ENCODE data around the gene FAP.

DNA sequence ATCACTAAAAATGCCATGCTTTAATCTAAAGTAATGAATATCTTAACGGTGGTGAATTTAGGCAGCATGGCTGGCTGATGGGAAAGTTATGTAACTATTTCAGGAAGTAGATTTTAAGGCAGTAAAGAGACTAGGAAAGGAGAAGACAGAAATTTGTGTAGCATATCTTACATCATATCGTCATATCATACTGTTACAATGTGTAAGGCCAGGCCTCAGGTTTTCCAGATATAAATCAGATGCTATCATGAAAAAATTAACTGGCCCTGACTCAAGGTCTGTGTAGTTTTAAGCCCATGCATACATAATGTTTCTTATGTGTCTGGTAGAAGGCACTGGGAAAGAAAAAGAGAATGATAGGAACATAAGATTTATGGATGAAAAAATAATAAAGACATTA is 8.9 kb upstream of the FAP start:
- TF ChIP-seq, protein P1, sequence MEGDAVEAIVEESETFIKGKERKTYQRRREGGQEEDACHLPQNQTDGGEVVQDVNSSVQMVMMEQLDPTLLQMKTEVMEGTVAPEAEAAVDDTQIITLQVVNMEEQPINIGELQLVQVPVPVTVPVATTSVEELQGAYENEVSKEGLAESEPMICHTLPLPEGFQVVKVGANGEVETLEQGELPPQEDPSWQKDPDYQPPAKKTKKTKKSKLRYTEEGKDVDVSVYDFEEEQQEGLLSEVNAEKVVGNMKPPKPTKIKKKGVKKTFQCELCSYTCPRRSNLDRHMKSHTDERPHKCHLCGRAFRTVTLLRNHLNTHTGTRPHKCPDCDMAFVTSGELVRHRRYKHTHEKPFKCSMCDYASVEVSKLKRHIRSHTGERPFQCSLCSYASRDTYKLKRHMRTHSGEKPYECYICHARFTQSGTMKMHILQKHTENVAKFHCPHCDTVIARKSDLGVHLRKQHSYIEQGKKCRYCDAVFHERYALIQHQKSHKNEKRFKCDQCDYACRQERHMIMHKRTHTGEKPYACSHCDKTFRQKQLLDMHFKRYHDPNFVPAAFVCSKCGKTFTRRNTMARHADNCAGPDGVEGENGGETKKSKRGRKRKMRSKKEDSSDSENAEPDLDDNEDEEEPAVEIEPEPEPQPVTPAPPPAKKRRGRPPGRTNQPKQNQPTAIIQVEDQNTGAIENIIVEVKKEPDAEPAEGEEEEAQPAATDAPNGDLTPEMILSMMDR (conservative IDR thresholded peaks at IDR 0.05; ENCODE audit: low read depth, low read length), result no peak
- TF ChIP-seq BHLHE40 (IDR thresholded peaks at IDR 0.05; ENCODE audit: low read depth, low read length) (no peak), POLR2A (IDR thresholded peaks at IDR 0.05; ENCODE audit: low read depth, low read length) (no peak), RFX5 (IDR thresholded peaks at IDR 0.05; ENCODE audit: low read depth, low read length) (no peak), CEBPB (IDR thresholded peaks at IDR 0.05; ENCODE audit: low read depth, low read length) (no peak), MAFK (IDR thresholded peaks at IDR 0.05; ENCODE audit: low read depth, low read length) (no peak), SMC3 (IDR thresholded peaks at IDR 0.05; ENCODE audit: low read depth, low read length) (no peak), MAZ (IDR thresholded peaks at IDR 0.05; ENCODE audit: borderline replicate concordance, low read depth, low read length) (no peak), FOS (IDR thresholded peaks at IDR 0.05; ENCODE audit: low read depth, low read length) (no peak), RCOR1 (IDR thresholded peaks at IDR 0.05; ENCODE audit: insufficient replicate concordance, low read length) (no peak), RAD21 (IDR thresholded peaks at IDR 0.05; ENCODE audit: low read length) (no peak), MXI1 (IDR thresholded peaks at IDR 0.05; ENCODE audit: borderline replicate concordance, low read depth, low read length) (no peak)
- TF ChIP-seq, protein P2, sequence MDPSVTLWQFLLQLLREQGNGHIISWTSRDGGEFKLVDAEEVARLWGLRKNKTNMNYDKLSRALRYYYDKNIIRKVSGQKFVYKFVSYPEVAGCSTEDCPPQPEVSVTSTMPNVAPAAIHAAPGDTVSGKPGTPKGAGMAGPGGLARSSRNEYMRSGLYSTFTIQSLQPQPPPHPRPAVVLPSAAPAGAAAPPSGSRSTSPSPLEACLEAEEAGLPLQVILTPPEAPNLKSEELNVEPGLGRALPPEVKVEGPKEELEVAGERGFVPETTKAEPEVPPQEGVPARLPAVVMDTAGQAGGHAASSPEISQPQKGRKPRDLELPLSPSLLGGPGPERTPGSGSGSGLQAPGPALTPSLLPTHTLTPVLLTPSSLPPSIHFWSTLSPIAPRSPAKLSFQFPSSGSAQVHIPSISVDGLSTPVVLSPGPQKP (IDR thresholded peaks at IDR 0.05; ENCODE audit: borderline replicate concordance, low read depth, low read length), result no peak
- TF ChIP-seq, protein P3, sequence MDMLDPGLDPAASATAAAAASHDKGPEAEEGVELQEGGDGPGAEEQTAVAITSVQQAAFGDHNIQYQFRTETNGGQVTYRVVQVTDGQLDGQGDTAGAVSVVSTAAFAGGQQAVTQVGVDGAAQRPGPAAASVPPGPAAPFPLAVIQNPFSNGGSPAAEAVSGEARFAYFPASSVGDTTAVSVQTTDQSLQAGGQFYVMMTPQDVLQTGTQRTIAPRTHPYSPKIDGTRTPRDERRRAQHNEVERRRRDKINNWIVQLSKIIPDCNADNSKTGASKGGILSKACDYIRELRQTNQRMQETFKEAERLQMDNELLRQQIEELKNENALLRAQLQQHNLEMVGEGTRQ (IDR thresholded peaks at IDR 0.05; ENCODE audit: low read depth, low read length), result no peak

Measured in IMR-90 (cell line).